ENCODE data around the gene PCBP3.
"Not testable (repeated sequence)": the region's sequence is repeated elsewhere in the genome, so short reads cannot be mapped to it uniquely, and the experiment has no call there.

PCBP3 gene

GRCh38 chr21:45954921-45955320, 311.4 kb downstream of the PCBP3 start:
- in situ Hi-C loops (cut with HindIII; ENCODE audit: low sequenced_read_pairs): loop anchor here (5.0 to 10.0 kb wide), 2 partner anchors 73 to 160 kb away; no protein-coding TSS in a partner anchor
- DNase-seq (ENCODE audit: low read depth): no peak
- TF ChIP-seq, protein P1, sequence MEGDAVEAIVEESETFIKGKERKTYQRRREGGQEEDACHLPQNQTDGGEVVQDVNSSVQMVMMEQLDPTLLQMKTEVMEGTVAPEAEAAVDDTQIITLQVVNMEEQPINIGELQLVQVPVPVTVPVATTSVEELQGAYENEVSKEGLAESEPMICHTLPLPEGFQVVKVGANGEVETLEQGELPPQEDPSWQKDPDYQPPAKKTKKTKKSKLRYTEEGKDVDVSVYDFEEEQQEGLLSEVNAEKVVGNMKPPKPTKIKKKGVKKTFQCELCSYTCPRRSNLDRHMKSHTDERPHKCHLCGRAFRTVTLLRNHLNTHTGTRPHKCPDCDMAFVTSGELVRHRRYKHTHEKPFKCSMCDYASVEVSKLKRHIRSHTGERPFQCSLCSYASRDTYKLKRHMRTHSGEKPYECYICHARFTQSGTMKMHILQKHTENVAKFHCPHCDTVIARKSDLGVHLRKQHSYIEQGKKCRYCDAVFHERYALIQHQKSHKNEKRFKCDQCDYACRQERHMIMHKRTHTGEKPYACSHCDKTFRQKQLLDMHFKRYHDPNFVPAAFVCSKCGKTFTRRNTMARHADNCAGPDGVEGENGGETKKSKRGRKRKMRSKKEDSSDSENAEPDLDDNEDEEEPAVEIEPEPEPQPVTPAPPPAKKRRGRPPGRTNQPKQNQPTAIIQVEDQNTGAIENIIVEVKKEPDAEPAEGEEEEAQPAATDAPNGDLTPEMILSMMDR (IDR thresholded peaks at IDR 0.05; ENCODE audit: low read depth, low read length, missing control alignments): no peak
- H3K4me3 ChIP-seq (ENCODE audit: low read depth, low read length): no peak overlapping the region

DNA sequence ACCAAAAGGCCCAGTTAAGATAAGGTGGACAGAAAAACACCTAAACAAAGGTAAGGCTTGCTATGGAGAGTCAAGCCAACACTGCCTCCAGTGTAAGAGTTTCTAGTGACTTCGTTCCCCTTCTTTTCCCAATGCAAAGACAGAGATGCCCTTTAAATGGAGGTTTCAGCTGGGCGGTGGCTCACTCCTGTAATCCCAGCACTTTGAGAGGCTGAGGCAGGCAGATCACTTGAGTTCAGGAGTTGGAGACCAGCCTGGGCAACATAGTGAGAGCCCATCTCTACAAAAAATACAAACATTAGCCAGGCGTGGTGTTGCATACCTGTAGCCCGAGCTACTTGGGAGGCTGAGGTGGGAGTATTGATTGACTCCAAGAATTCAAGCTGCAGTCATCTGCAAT, 314.0 kb downstream of the PCBP3 start:
- H3K4me3 ChIP-seq (ENCODE audit: low read depth, low read length): no peak overlapping the region
- TF ChIP-seq, protein P1 (IDR thresholded peaks at IDR 0.05; ENCODE audit: low read depth, low read length, missing control alignments): no peak
- no peak for DNase-seq (ENCODE audit: low read depth)
- in situ Hi-C loops (cut with HindIII; ENCODE audit: low sequenced_read_pairs): loop anchor here (10.0 kb wide), 1 partner anchor 157 kb away; no protein-coding TSS in a partner anchor

DNA sequence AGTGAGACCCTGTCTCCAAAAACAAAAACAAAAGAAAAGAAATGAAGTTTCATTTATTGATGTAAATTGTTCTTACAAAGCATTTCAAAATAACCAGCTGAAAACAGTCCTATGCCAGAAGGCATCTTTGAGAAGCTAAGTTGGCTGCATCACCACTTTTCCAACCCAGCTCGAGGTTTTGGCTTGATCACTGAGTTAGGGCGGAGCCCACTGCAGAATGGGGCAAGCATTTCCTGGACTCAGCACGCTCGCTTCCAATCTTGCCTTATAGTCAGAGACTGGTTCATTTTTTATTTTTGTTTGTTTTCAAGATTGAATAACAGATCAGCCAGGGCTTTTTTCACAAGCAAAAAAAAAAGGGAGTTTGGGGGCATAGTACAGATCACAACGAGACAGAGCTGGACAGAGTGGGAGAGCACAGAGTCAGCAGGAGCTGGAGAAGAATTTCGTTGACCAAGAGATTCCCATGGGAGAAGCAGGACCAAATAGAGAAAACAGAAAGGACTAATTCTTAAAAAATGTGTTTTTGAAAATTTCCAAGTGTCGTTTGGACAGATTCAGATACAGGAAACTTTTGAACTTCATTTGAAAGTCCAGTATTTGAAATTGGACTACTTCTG, 314.6 kb downstream of the PCBP3 start:
- no peak for DNase-seq (ENCODE audit: low read depth)
- in situ Hi-C loops (cut with HindIII; ENCODE audit: low sequenced_read_pairs): loop anchor here (10.0 kb wide), 1 partner anchor 157 kb away; no protein-coding TSS in a partner anchor
- TF ChIP-seq, protein P1 (IDR thresholded peaks at IDR 0.05; ENCODE audit: low read depth, low read length, missing control alignments): no peak
- H3K4me3 ChIP-seq (ENCODE audit: low read depth, low read length): no peak overlapping the region

- in situ Hi-C loops (cut with HindIII; ENCODE audit: low sequenced_read_pairs): loop anchor here (10.0 kb wide), 1 partner anchor 156 kb away; no protein-coding TSS in a partner anchor
- TF ChIP-seq, protein P1 (IDR thresholded peaks at IDR 0.05; ENCODE audit: low read depth, low read length, missing control alignments): no peak
- no peak overlapping the region for H3K4me3 ChIP-seq (ENCODE audit: low read depth, low read length)
- no peak for DNase-seq (ENCODE audit: low read depth)
Observed at GRCh38 chr21:45959182-45959581, 315.7 kb downstream of the PCBP3 start.

DNA sequence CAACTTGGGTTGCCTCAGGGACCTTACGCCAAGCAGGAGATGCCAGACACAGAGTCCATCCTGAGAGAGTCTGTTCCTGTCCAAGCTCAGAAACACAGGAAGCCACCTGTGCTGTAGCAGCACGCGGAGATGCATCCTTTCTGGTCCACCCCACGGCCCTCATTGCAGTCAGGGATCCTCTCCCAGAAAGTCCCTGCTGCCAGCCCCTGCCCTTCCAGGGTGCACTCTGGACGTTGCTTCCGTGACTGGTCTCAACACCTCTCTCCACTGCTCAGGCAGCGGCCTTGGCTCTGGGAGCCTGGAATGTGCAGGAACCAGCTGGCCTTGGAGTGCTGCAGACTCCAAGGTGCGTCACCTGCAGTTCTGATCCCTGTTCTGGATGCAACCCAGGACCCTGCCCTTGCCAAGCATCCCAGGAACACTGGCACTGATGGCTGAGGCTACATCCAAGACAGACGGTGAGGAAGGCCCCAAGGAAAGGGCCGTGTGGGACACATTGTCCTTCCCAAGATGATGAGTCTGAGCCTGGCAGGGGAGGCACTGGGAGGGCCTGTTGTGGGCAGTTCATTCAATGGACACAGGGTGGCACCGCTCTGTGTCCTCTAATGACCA, 316.4 kb downstream of the PCBP3 start:
- no peak for DNase-seq (ENCODE audit: low read depth)
- H3K4me3 ChIP-seq (ENCODE audit: low read depth, low read length): no peak overlapping the region
- TF ChIP-seq, protein P1 (IDR thresholded peaks at IDR 0.05; ENCODE audit: low read depth, low read length, missing control alignments): no peak
- in situ Hi-C loops (cut with HindIII; ENCODE audit: low sequenced_read_pairs): loop anchor here (10.0 kb wide), 1 partner anchor 155 kb away; no protein-coding TSS in a partner anchor

DNA sequence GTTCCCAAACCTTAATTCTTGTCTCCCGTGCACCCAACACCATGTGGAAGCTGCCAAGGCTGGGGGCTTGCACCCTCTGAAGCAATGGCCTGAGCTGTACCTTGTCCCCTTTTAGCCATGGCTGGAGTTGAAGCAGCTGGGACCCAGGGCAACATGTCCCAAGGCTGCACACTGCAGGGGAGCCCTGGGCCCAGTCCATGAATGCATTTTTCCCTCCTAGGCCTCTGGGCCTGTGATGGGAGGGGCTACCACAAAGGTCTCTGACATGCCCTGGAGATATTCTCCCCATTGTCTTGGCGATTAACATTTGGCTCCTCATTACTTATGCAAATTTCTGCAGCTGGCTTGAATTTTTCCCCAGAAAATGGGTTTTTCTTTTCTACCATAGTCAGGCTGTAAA, 317.9 kb downstream of the PCBP3 start:
- DNase-seq (ENCODE audit: low read depth); H3K4me3 ChIP-seq (ENCODE audit: low read depth, low read length); in situ Hi-C loops (cut with HindIII; ENCODE audit: low sequenced_read_pairs): not testable (repeated sequence)

Data from astrocyte of the cerebellum (primary cell).